HFFc6 (cell line): ENCODE data around the gene ERCC3. TPM values are rescaled to one million over a fixed set of nuclear protein-coding genes. Genes with fewer than 3 reads are reported as not detected.
"Not testable (repeated sequence)": the region's sequence is repeated elsewhere in the genome, so short reads cannot be mapped to it uniquely, and the experiment has no call there.

Experiments used
- DNase-seq: peaks from one replicate; pipeline ENCODE4 v3.0.0-alpha.2; 2018
- H3K27ac Mint-ChIP-seq: 2 replicates; pipeline ENCODE4 v1.8.0; 2020; ENCODE audit warnings: mild to moderate bottlenecking, mixed read lengths
- H3K27me3 Mint-ChIP-seq: 2 replicates; pipeline ENCODE4 v1.8.0; 2021; ENCODE audit warnings: mild to moderate bottlenecking, moderate library complexity, mixed read lengths; ENCODE audit not compliant: insufficient read depth
- H3K36me3 Mint-ChIP-seq: 2 replicates; pipeline ENCODE4 v1.8.0; 2021; ENCODE audit warnings: low read depth, mixed read lengths
- H3K4me1 Mint-ChIP-seq: 2 replicates; pipeline ENCODE4 v1.8.0; 2020; ENCODE audit warnings: low read depth, mixed read lengths
- H3K4me3 Mint-ChIP-seq: 2 replicates; pipeline ENCODE4 v1.8.0; 2020; ENCODE audit warnings: mild to moderate bottlenecking, moderate library complexity, mixed read lengths
- H3K9me3 Mint-ChIP-seq: 2 replicates; pipeline ENCODE4 v1.8.0; 2020; ENCODE audit warnings: mild to moderate bottlenecking, mixed read lengths
- total RNA-seq, 6 experiments: library from RNA; stranded (reverse); fragmentation: NEBNext Ultra II Directional; extraction: Animal tissue kit (Norgen Biotek cat#: 25700); gene quantifications; 2 replicates in 1 of 6; 3 replicates in 5 of 6; pipeline ENCODE4 v1.2.3, GENCODE V29; 2021
- TF ChIP-seq, protein P1 (sequence below): fragments of 200-600 bp; sonication (generic); IDR thresholded peaks from 2 replicates; pipeline ENCODE4 v1.5.0; 2021; ENCODE audit warnings: antibody characterized with exemption, mild to moderate bottlenecking

Gene ERCC3
- total RNA-seq, 6 experiments from 2014 or later, result 33.0 to 38.5 (median 36.3) TPM

DNA sequence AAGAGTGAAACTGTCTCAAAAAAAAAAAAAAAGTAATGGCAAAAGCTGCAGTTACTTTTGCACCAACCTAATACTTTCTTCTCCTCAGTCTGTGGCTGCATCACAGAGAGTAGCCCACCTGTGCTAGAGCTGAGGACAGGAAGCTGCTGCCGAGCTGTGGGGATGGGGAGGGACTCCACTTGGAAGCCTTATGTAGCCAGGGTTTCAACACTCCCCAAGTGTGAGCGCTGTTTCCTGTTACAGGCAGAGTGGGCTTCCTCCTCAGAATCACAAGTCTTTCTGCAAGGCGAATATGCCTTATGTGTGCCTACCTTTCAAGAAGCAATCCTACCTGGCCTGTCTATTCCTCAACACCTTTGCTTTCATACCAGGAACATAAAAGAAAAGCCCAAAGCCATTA lies 37.6 kb downstream of the ERCC3 start:
- no peak for DNase-seq
- Mint-ChIP-seq H3K9me3 (no peaks in the 10 kb centered on the region), H3K4me3 (no peak overlapping the region), H3K27ac (no peak overlapping the region), H3K36me3 (peaks cover 41% of the 10 kb centered on the region), H3K27me3 (peaks cover 2% of the 10 kb centered on the region; the same call in 1 of the 2 replicates), H3K4me1 (peaks cover 17% of the 10 kb centered on the region)
- TF ChIP-seq, protein P1, sequence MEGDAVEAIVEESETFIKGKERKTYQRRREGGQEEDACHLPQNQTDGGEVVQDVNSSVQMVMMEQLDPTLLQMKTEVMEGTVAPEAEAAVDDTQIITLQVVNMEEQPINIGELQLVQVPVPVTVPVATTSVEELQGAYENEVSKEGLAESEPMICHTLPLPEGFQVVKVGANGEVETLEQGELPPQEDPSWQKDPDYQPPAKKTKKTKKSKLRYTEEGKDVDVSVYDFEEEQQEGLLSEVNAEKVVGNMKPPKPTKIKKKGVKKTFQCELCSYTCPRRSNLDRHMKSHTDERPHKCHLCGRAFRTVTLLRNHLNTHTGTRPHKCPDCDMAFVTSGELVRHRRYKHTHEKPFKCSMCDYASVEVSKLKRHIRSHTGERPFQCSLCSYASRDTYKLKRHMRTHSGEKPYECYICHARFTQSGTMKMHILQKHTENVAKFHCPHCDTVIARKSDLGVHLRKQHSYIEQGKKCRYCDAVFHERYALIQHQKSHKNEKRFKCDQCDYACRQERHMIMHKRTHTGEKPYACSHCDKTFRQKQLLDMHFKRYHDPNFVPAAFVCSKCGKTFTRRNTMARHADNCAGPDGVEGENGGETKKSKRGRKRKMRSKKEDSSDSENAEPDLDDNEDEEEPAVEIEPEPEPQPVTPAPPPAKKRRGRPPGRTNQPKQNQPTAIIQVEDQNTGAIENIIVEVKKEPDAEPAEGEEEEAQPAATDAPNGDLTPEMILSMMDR, result no peak

DNA sequence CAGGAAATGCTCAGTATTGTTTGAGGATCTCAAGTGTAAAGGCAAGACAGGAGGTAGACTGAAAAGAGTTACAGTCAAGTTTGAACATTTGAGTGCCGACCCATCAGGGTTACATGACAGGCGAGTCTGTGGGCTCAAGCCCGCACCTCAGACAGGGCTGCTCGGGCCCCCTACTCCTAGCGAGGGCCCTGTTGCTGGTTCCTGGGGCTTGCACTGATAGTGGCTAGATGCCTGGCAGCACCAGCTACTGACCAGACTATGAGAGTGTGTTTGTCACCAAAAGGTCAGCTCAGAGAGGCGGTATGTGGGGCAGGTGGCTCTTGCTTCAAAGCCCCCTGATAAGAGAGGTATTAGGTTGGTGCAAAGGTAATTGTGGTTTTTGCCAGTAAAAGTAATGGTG lies 38.2 kb downstream of the ERCC3 start:
- TF ChIP-seq, protein P1, result no peak
- H3K9me3 Mint-ChIP-seq, result no peaks in the 10 kb centered on the region
- no peak overlapping the region for H3K4me3 Mint-ChIP-seq
- no peak overlapping the region for H3K27ac Mint-ChIP-seq
- H3K27me3 Mint-ChIP-seq, result peaks cover 2% of the 10 kb centered on the region; the same call in 1 of the 2 replicates
- no peak for DNase-seq
- H3K36me3 Mint-ChIP-seq, result peaks cover 41% of the 10 kb centered on the region
- H3K4me1 Mint-ChIP-seq, result peaks cover 17% of the 10 kb centered on the region

DNA sequence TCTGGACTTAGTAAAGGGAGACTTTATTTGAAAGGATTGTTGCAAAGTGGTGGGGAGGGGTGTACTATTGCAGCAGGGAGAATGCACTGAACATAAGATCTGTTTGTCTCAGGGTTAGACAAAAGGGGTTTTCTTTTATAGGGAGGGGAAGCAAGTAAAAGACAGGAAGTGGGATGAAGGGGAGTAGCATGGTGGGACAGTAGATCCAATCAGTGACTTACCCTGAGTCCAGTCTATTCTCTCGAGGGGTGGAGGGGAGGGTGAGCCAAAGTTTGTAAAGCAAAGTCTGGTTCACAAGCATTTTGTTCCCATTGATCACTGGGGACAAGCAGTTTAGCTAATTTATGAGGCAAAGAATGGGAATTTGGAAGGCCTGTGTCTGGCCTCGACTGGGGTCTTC lies 38.8 kb downstream of the ERCC3 start:
- H3K4me3 Mint-ChIP-seq, result no peak overlapping the region
- TF ChIP-seq, protein P1, result no peak
- H3K36me3 Mint-ChIP-seq, result peaks cover 40% of the 10 kb centered on the region
- H3K4me1 Mint-ChIP-seq, result peaks cover 17% of the 10 kb centered on the region
- H3K27me3 Mint-ChIP-seq, result peaks cover 2% of the 10 kb centered on the region; the same call in 1 of the 2 replicates
- H3K27ac Mint-ChIP-seq, result no peak overlapping the region
- no peaks in the 10 kb centered on the region for H3K9me3 Mint-ChIP-seq
- no peak for DNase-seq

DNA sequence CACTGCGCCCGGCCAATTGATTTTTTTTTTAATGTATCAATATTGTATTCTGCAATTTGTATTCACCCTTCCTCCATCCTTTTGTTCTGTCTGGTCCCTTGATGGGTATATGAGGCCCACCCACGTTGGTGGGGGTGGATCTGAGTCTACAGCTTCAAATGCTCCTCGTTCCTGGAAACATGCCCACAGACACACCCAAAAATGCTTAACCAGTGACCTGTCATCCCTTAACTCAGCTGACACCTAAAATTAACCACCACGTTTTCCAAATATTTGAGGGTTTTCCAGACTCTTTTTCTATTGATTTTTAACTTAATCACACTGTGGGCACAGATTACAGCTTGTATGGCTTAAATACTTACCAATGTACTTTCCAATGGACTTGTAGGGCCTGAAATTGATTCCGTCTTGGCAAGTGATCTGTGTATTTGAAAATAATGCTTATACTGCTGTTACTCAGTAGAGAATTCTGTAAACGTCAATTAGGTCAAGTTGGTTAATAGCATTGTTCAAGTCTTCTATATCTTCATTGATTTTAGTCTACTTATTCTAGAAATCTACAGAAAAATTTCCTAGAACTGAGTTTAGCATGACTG lies 39.5 kb downstream of the ERCC3 start:
- Mint-ChIP-seq H3K4me3 (no peak overlapping the region), H3K27me3 (peaks cover 2% of the 10 kb centered on the region; the same call in 1 of the 2 replicates), H3K27ac (no peak overlapping the region), H3K36me3 (peaks cover 34% of the 10 kb centered on the region), H3K9me3 (no peaks in the 10 kb centered on the region), H3K4me1 (peaks cover 17% of the 10 kb centered on the region)
- DNase-seq, result peak; percentile 39
- TF ChIP-seq, protein P1, result no peak

GRCh38 chr2:127241184-127241583 lies 52.8 kb downstream of the ERCC3 start:
- H3K27me3 Mint-ChIP-seq, DNase-seq, H3K4me1 Mint-ChIP-seq, H3K4me3 Mint-ChIP-seq, H3K27ac Mint-ChIP-seq: not testable (repeated sequence)
- Mint-ChIP-seq H3K9me3 (peaks cover 18% of the 10 kb centered on the region), H3K36me3 (peaks cover 16% of the 10 kb centered on the region)

DNA sequence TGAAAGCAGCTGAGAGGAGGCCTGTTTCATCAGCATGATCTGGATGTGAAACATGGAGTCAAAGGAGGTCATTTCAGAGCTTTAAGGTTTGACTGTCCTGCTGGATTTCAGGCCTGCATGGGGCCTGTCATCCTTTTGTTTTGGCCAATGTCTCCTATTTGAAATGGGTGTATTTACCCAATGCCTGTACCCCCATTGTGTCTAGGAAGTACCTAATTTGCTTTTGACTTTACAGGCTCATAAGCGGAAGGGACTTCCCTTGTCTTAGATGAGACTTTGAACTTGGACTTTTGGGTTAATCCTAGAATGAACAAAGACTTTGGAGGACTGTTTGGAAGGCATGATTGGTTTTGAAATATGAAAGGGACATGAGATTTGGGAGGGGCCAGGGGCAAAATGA lies 54.5 kb downstream of the ERCC3 start:
- Mint-ChIP-seq H3K9me3 (peaks cover 18% of the 10 kb centered on the region), H3K36me3 (peaks cover 16% of the 10 kb centered on the region), H3K27ac (no peak overlapping the region), H3K4me3 (no peak overlapping the region), H3K27me3 (peaks cover 11% of the 10 kb centered on the region), H3K4me1 (no peaks in the 10 kb centered on the region)
- TF ChIP-seq, protein P1, result no peak
- no peak for DNase-seq

DNA sequence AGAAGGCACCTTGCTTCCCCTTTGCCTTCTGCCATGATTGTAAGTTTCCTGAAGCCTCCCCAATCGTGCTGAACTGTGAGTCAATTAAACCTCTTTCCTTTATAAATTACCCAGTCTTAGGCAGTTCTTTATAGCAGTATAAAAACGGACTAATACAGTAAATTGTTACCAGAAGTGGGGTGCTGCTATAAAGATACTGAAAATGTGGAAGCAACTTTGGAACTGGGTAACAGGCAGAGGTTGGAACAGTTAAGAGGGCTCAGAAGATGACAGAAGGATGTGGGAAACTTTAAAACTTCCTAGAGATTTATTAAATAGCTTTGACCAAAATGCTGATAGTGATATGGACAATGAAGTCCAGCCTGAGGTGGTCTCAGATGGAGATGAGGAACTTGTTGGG lies 56.2 kb downstream of the ERCC3 start:
- H3K36me3 Mint-ChIP-seq, result peaks cover 16% of the 10 kb centered on the region
- H3K4me3 Mint-ChIP-seq, H3K27ac Mint-ChIP-seq, H3K4me1 Mint-ChIP-seq, H3K27me3 Mint-ChIP-seq, DNase-seq: not testable (repeated sequence)
- peaks cover 18% of the 10 kb centered on the region for H3K9me3 Mint-ChIP-seq
